ENCODE measurements around the gene AVPR2.

AVPR2 gene

GRCh38 chrX:153954558-153955227, 50.2 kb downstream of the AVPR2 start:
- no peak for DNase-seq

GRCh38 chrX:153955228-153955732, 50.8 kb downstream of the AVPR2 start:
- no peak for DNase-seq

GRCh38 chrX:153956044-153956907, 51.8 kb downstream of the AVPR2 start:
- DNase-seq = no peak

Data from activated gamma-delta T cell (primary cell).